HG02759 (cell line): ENCODE results near the gene BRIX1.
"Not testable (repeated sequence)": the region's sequence is repeated elsewhere in the genome, so short reads cannot be mapped to it uniquely, and the experiment has no call there.

Source experiments
- ATAC-seq: cut with Tn5 transposase; IDR thresholded peaks from one replicate; pipeline ENCODE4 v1.9.1; 2021; ENCODE audit warnings: mild to moderate bottlenecking, moderate library complexity; ENCODE audit not compliant: unreplicated experiment

The BRIX1 gene

DNA sequence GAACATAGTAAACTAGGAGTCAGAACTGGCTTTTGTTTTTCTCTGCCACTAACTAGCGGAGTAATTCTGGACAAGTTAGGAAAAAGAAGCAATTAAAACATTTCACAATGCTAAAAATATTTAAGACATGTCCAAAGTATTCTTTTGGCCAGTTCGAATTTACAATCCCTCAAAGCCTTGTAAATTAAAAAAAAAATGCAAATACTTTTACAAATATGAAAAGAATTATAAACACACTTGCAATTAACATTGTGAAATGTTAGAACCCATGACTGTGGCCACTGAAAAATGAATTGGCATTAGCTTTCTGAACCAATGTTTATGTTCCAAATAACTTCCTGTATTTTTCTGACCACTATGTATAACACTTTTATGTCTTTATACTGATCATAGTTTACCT lies 2.4 kb upstream of the BRIX1 start:
- no peak for ATAC-seq

DNA sequence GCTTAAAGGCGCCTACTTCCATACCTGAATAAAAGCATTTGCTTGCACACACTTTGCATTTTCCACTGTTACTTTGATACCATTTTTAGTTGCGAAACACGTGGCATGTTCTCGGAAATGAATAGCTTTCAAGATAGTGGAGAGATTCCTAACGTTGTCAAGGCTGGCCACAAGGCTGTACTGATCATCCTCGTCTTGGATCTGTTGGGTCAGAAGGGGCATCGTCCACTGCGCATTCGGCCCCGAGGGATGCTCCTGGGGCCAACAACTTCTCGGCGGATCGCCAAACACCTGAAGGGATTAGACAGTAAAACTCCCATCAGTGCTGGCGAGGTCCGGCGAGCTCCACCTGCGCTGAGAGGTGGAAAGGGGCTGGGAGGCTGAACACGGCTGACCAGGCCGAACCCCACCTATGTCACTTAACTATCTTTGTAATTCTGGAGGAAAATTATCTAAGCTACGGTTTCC lies 806 bp upstream of the BRIX1 start:
- ATAC-seq, result peak; percentile 18

DNA sequence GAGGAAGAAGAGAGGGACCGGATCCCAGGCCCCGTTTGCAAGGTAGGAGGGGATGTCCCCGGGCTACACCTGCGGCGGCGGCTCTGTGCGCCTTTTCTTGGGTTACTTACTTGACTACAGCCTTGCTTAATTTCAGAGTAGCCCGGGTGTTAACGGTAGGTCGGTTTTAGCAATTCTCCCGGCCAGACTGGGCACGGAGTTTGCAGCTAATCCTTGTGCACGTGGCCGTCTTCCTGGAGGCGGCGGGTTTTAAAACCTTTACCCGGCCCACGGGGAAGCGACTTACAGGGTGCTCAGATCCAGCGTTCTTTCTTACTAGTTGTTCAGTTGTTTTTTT lies 313 bp downstream of the BRIX1 start:
- ATAC-seq, result peak; percentile 13

DNA sequence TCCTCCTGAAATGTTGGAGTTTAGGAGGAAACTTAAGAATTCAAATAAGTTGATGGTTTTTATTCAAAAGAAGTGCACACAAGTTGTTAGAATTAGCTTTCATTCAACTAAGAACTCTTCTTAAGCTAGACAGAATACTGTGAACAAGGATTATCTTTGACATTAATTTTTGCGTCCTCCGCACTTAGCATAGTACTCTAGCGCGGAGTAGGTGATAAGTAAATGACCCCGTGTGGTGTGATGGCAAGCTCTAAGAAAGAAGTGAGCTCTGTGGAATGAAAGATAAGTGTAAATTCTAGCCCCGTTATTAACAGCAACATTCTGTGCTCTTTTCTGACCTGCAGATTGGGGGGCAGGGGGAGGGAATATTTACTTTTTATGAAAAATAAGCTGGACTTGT lies 1.0 kb downstream of the BRIX1 start:
- ATAC-seq, result no peak

DNA sequence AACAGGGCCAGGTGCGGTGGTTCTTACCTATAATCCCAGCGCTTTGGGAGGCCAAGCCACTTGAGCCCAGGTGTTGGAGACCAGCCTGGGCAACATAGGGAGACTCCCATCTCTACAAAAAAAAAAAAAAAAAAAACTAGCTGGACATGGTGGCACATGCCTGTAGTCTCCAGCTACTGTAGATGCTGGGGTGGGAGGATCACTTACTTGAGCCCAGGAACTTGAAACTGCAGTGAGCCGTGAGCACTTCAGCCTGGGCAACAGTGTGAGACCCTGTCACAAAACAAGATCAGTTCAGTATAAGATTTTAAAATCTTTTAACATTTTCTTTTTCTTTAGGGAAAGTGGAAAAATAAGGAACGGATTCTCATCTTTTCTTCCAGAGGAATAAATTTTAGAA lies 2.5 kb downstream of the BRIX1 start:
- ATAC-seq, result no peak

DNA sequence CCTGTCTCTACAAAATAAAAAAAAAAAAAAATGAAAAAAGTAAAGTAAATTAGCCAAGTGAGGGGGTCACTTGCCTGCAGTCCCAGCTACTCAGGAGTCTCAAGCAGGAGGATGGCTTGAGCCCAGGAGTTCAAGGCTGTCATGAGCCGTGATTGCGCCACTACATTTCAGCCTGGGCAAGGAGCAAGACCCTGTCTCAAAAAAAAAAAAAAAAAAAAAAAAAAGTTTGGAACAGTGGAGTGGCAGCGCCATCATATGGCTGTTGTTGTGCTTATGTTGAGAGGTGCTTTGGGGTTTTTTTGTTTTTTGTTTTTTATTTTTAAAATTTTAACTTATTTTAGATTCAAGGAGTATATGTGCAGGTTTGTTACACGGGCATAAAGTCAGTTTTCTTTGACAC lies 3.6 kb downstream of the BRIX1 start:
- ATAC-seq, result no peak

DNA sequence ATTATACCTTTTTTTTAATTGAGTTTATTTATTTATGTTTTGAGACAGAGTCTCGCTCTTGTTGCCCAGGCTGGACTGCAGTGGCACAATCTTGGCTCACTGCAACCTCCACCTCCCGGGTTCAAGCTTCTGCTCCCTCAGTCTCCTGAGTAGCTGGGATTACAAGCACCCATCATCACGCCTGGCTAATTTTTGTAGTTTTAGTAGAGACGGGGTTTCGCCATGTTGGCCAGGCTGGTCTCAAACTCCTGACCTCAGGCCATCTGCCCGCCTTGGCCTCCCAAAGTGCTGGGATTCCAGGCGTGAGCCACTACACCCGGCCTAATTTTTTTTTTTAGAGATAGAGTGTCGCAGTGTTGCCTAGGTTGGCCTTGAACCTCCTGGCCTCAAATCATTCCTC lies 7.7 kb downstream of the BRIX1 start:
- ATAC-seq, result not testable (repeated sequence)

DNA sequence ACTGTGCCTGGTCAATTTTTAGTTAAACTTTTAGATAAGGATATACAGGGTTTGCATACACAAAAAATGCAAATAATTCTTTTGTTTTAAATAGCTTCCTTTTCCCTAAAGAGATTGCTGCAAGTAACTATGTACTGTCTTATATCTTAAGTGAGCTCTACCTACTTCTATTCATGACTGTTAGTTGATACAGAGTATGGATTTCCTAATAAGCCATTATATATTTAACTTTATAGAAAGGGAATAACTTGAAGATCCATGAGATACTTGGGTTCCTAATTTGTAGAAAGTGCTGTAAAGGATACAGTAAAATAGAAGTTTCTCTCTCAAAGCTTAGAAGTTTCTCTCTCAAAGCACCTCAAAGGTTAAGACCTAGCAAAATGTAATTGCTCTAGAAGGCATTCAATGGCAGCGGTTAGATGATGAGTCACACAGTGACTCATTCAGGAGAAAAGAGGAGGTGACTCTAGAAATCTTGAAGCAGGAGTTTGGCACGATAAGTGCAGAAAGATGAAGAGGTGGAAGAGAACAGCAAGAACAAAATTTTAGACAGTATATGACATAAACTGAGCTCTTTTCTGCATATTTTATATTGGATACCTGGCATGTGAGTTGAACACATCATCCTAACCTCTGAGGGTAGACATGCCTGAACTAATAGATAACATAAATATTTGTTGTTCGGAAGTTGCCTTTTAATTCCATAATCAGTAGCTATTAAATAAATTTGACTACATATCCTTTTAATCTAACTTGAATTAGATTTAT lies 8.4 kb downstream of the BRIX1 start:
- ATAC-seq, result peak; percentile 81

DNA sequence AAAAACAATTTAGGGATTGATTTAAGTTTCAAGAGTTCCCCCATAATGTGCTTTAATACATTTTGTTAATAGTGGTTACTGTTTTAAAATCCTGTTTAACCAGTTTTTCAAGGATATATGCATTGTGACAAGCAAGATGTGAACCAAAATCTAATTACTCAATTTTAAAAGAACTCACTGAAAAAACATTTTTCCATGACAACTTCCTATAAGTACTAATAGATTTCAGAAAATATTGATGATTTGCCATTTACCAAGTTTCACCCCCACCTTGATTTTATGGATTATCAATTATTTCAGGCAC lies 8.9 kb downstream of the BRIX1 start:
- no peak for ATAC-seq

DNA sequence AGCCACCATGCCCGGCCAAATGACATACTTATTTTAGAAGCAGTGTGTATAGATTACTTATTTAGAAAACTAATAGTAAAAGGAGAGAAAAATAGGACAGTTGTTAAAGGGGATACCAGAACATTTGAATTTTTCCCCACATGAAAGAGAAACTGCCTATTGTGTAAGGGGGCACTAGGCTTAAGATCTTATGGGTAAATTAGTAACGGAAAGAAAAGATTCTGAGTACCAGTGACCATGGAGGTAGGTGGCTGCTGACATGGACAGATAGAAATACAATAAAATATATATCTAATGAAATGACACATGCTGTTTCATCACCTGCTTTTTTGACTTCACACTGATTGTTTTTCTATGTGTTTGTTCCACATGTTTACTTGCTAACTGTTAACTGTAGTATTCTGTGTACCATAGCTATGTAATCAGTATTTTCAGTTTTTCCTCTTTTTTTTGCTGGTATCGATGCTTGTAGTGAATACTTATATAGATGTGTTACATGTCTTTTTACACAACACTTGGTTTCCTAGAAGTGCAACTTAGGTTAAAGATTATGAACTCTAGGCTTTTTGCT lies 10.9 kb downstream of the BRIX1 start:
- no peak for ATAC-seq

DNA sequence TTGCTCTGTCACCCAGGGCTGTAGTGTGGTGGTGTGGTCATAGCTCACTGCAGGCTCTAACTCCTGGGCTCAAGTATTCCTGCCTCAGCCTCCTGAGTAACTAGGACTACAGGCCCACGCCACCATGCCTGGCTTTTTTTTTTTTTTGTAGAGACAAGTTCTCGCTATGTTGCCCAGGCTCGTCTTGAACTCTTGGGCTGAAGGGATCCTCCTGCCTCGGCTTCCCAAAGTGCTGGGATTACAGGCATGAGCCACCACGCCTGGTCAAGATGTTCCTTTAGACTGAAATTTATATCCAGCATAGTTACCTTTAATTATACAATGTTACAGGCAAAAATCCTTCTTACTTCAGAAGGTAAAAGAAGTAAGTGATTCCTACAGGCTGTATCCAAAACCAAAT lies 12.3 kb downstream of the BRIX1 start:
- no peak for ATAC-seq

DNA sequence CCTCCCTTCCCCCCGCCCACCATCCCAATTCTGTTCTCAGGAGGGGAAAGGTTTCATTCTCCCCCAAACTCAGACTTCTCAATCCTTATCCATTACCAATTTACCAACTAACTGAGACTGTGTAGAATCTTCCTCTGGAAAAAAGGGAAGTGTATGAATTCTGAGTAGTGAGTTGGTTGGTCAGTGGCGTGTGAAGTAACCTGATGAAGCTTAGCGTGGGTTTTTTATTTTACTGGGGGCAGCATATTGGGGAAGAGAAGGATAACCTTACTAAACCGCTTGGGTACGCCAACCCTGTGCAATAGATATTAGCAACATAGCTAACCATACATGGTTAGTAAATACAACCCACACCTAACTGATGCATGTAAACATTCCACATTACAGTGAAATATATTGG lies 12.8 kb downstream of the BRIX1 start:
- ATAC-seq, result no peak

DNA sequence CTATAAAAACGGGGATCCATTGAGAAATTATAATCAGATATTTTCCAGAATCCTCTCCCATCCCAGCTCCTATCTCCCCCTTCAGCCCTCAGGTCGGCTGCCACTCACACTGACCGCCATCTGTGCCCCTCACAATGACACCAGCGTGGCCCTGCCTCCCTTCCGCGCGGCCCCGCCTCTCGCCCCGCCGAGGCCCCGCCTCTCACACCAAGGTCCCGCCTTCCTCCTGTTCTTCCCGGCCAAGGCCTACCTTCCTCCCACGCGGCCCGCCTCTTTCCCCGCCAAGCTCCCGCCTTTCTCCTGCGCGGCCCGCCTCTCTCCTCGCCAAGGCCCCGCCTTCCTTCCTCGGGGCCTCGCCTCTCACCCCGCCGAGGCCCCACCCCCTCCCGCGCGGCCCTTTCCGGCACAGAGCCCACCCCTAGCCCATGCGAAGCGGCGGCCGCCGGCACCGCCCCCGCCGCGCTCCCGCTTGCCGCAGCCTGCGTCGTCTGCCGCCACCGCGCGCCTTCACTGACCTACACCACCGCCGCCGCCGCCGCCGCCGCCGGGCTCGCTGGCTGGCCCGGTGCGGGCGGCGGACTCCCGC lies 13.7 kb downstream of the BRIX1 start, which contains the start of gene DNAJC21:
Gene DNAJC21, plus strand, starts transcription at position 426 of the 586 bp plus-strand sequence. CDS start 261 bp downstream, outside the sequence.
- ATAC-seq, result peak; percentile 87

DNA sequence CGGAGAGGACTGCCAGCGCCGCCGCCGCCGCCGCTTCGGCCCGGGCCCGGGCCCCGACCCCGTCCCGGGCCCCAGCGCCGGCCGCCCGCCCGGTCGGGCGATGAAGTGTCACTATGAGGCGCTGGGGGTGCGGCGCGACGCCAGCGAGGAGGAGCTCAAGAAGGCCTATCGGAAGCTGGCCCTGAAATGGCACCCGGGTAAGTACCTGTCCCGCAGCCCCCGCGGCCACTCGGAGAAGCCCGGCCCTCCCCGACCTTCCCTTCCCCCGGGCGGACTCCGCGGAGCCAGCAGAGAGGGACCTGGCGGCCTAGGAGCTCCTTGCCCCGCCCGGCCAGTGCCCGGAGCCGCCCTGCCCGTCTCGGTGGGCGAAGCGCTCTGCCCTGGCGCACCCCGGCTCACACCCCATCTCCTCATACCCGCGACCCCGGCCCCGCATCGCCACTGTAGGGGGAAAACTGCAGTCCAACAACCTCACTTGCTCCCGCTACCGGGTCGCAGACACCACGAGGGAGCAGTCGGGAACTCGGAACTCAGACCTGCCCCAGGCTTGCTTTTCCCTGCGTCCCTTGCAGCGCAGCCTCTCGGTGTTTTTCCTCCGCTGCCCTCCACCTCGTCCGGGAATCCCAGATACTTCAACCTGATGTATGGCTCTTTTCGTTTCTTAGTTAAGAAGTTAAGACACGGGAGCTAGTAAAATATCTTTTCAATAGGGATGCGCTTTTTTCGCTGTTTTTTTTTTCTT lies 14.4 kb downstream of the BRIX1 start:
- peak; percentile 80 for ATAC-seq

DNA sequence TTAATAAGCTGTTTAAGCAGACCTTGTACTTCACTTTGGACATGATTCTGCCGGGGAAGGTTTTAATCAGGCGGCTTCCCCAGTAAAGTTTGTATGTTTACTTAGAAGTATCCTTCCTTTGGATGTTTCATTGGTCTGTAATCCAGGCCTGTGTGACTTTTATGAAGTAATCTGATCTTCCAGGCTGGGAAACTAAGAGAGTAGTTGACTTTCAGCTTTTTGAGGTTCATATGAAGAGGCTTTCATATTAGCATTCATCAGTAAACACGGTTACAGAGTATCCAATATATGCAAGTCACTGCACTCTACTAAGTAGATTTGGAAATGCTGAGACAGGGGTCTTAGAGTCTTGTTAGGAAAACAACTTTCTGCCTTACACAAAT lies 14.9 kb downstream of the BRIX1 start:
- no peak for ATAC-seq

DNA sequence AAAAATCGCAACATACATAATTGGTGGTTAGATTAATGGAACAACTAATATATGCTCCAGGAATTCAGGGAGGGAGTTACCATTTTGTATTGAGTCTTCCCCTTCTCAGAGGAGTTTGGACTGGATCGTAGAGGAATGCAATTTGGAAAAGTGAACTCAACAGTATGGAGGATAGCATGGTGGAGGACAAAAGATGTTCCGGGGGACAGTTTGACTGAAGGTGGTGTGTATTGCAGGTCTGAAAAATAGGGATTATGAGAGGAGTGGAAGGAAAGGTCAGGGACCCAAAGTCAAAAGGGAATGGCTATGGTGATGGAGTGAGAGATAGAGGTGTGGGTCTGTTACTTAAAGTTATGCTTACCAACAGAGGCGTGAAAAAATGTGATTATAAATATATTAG lies 15.4 kb downstream of the BRIX1 start:
- no peak for ATAC-seq

DNA sequence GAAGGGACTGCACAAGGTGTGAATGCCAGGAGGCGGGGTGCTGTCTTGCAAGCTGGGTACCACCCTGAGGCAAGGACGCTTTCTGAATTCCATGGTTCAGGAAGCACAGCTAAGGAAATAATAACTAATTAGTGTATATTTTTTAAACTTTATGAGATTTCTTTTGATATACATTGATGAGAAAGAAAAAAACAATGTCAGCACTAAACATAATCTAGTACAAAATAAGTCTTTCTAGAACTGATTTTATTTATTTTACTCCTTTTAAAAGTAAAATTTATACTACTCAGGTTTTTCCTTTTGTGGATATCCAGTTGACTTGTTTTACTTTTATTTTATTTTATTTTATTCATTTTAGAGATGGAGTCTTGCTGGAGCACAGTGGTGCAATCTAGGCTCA lies 17.4 kb downstream of the BRIX1 start:
- ATAC-seq, result no peak

DNA sequence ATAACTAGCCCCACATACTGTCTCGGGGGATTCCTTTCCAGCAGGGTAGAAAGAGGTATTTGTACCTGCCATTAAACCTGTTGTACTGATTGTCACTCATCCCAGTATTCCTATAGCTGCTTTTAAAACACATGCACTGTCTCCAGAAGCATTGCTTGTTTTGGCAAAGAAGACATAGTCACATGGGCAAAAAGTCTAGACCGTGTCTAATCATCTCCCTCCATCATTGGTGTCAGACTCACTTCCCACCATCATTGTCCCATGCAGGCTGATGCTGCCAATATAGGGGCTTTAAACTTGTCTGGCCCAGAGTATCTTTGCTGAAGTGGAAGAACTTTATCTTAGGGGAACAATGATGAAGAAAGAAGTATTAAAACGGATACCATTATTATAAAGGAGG lies 26.4 kb downstream of the BRIX1 start:
- no peak for ATAC-seq

DNA sequence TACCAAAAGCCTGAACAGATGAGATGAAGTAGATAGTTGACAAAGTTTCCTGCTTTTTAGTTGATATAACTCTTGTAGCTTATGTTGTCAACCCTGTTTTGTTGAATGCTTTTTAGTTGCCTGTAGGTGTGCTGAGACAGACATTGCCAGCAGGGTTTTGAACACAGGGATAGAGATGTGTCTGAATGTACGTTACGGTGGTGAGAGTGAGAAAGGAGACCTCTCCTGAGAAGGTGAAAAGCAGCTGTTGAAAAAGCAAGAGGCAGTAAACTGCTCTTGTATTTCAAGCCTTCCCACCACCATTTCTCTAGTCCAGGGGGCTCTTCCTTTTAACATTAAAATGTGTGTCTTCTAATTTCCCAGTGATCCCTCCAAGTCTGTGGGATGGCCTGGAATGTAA lies 28.5 kb downstream of the BRIX1 start:
- no peak for ATAC-seq

DNA sequence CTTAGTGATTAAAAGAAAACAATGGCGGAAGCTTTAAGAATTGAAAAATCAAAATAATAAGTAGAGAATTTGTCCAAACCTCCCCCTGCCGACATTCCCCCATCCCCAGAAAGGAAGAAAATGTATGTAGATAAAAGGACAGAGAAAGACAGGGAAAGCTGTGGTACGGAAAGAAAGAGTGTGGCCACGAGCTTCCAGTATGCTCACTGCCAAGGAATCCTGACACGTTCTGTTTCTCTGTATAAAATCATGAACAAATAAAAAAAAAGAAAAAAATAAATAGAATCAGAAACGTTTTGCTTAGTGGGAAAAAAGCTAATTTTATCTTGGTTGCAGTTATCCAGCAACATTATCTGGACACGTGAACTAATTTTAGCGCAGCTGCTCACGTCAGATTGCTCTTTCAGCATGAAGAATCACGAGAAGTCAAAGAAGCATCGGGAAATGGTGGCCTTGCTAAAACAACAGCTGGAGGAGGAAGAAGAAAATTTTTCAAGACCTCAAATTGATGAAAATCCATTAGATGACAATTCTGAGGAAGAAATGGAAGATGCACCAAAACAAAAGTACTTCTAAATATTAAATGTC lies 29.0 kb downstream of the BRIX1 start:
- no peak for ATAC-seq

DNA sequence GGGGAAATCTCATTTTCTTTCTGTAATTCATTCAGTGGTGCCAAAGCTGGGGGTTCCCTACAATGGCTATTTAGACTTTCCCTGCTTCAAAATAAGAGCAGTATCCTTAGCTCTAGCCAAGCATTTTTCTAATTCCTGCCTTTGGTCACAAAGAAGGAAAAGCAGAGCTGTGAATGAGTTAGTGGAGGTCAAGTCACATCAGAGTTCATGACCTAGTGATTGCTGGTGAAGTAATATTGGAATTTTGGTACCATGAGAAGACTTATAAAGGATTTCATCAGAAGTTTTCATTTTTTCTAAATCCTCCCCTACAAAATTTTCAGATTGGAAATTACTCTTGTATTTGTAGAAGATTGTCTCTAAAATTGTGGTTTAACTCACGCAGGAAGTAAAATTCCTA lies 41.8 kb downstream of the BRIX1 start:
- no peak for ATAC-seq
